ENCODE results near the gene ELF2. TPM values are rescaled to one million over a fixed set of nuclear protein-coding genes. Genes with fewer than 3 reads are reported as not detected.

ELF2 gene
- polyA plus RNA-seq, 1 donor from 2014 or later, result 105 TPM

DNA sequence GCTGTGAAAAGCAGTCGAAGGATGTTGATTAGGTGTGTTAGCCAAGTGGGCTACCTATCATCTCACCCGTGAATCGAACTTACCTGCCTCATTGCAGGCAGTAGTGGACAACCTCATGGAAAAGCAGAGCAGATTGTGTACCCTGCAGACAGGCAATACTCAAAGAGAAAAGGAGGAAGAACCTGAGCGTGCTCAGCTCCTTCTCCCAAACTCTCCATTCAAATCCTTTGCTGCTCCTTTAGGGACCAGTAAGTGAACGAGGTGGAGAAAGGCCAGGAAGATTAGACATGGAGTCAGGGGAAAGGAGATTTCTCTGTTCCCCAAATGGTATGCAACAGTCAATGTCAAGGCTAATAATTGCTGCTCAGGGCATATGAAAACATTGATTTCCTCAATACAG is 45.2 kb upstream of the ELF2 start:
- no peaks in the 10 kb centered on the region for H3K36me3 ChIP-seq (ENCODE audit: insufficient read depth, low read length)
- H3K27ac ChIP-seq (ENCODE audit: low read length), result no peak overlapping the region
- no peak overlapping the region for H3K4me3 ChIP-seq (ENCODE audit: low read length)
- H3F3A ChIP-seq (ENCODE audit: insufficient read depth, low read length, poor library complexity, severe bottlenecking), result no peaks in the 10 kb centered on the region
- no peak overlapping the region for H2AFZ ChIP-seq (ENCODE audit: low read depth, low read length)
- TF ChIP-seq MXI1 (conservative IDR thresholded peaks at IDR 0.05; ENCODE audit: poor library complexity, severe bottlenecking), result no peak
- TF ChIP-seq EP300 (conservative IDR thresholded peaks at IDR 0.05; ENCODE audit: poor library complexity, severe bottlenecking), result no peak
- TF ChIP-seq TAF1 (IDR thresholded peaks at IDR 0.05; ENCODE audit: low read depth), result no peak
- TF ChIP-seq, protein P1, sequence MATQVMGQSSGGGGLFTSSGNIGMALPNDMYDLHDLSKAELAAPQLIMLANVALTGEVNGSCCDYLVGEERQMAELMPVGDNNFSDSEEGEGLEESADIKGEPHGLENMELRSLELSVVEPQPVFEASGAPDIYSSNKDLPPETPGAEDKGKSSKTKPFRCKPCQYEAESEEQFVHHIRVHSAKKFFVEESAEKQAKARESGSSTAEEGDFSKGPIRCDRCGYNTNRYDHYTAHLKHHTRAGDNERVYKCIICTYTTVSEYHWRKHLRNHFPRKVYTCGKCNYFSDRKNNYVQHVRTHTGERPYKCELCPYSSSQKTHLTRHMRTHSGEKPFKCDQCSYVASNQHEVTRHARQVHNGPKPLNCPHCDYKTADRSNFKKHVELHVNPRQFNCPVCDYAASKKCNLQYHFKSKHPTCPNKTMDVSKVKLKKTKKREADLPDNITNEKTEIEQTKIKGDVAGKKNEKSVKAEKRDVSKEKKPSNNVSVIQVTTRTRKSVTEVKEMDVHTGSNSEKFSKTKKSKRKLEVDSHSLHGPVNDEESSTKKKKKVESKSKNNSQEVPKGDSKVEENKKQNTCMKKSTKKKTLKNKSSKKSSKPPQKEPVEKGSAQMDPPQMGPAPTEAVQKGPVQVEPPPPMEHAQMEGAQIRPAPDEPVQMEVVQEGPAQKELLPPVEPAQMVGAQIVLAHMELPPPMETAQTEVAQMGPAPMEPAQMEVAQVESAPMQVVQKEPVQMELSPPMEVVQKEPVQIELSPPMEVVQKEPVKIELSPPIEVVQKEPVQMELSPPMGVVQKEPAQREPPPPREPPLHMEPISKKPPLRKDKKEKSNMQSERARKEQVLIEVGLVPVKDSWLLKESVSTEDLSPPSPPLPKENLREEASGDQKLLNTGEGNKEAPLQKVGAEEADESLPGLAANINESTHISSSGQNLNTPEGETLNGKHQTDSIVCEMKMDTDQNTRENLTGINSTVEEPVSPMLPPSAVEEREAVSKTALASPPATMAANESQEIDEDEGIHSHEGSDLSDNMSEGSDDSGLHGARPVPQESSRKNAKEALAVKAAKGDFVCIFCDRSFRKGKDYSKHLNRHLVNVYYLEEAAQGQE (IDR thresholded peaks at IDR 0.05; ENCODE audit: borderline replicate concordance), result no peak
- TF ChIP-seq, protein P2, sequence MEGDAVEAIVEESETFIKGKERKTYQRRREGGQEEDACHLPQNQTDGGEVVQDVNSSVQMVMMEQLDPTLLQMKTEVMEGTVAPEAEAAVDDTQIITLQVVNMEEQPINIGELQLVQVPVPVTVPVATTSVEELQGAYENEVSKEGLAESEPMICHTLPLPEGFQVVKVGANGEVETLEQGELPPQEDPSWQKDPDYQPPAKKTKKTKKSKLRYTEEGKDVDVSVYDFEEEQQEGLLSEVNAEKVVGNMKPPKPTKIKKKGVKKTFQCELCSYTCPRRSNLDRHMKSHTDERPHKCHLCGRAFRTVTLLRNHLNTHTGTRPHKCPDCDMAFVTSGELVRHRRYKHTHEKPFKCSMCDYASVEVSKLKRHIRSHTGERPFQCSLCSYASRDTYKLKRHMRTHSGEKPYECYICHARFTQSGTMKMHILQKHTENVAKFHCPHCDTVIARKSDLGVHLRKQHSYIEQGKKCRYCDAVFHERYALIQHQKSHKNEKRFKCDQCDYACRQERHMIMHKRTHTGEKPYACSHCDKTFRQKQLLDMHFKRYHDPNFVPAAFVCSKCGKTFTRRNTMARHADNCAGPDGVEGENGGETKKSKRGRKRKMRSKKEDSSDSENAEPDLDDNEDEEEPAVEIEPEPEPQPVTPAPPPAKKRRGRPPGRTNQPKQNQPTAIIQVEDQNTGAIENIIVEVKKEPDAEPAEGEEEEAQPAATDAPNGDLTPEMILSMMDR (IDR thresholded peaks at IDR 0.05; ENCODE audit: poor library complexity, severe bottlenecking), result no peak
- no peak for TF ChIP-seq RAD21 (conservative IDR thresholded peaks at IDR 0.05)
- TF ChIP-seq EZH2 (IDR thresholded peaks at IDR 0.05; ENCODE audit: borderline replicate concordance, insufficient read depth, low read length, poor library complexity, severe bottlenecking), result no peak
- no peak for TF ChIP-seq POLR2AphosphoS5 (IDR thresholded peaks at IDR 0.05)
- no peaks in the 10 kb centered on the region for H3K9me3 ChIP-seq (ENCODE audit: low read length)
- H3K9me2 ChIP-seq (ENCODE audit: insufficient read depth, low read length), result no peaks in the 10 kb centered on the region
- no peaks in the 10 kb centered on the region for H3K27me3 ChIP-seq (ENCODE audit: insufficient read depth, low read depth, low read length)
- H3K79me2 ChIP-seq (replicated peaks; ENCODE audit: insufficient read depth, low read length), result no peaks in the 10 kb centered on the region
- H3K9ac ChIP-seq (ENCODE audit: low read length), result no peak overlapping the region
- no peak overlapping the region for H3K4me2 ChIP-seq (ENCODE audit: low read length)
- H4K20me1 ChIP-seq (ENCODE audit: insufficient read depth), result no peaks in the 10 kb centered on the region

DNA sequence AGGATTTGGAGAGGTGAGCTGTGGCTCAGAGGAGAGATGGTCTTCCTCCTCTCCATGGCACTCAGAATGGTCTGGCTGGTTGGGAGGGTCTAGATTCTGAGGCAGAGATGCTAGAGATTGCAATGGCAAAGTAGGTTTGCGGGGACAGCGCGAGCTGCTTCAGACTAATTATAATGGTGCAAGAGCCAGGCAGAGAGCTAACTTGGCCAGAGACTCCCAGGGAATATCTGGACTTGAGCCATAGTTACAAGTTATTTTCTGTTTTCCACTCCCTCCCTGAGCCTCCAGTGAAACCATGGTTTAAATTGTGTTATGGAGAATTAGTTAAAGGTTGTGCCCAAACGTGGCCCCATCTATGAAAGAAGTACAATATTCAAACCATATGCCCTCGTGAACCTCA is 44.7 kb upstream of the ELF2 start:
- Histone ChIP-seq H3K27ac (ENCODE audit: low read length) (no peak overlapping the region), H3F3A (ENCODE audit: insufficient read depth, low read length, poor library complexity, severe bottlenecking) (no peaks in the 10 kb centered on the region), H3K9me2 (ENCODE audit: insufficient read depth, low read length) (no peaks in the 10 kb centered on the region), H3K4me3 (ENCODE audit: low read length) (no peak overlapping the region), H2AFZ (ENCODE audit: low read depth, low read length) (no peak overlapping the region), H4K20me1 (ENCODE audit: insufficient read depth) (no peaks in the 10 kb centered on the region), H3K9ac (ENCODE audit: low read length) (no peak overlapping the region), H3K9me3 (ENCODE audit: low read length) (no peaks in the 10 kb centered on the region), H3K36me3 (ENCODE audit: insufficient read depth, low read length) (no peaks in the 10 kb centered on the region), H3K4me2 (ENCODE audit: low read length) (no peak overlapping the region), H3K79me2 (replicated peaks; ENCODE audit: insufficient read depth, low read length) (no peaks in the 10 kb centered on the region), H3K27me3 (ENCODE audit: insufficient read depth, low read depth, low read length) (no peaks in the 10 kb centered on the region)
- no peak for TF ChIP-seq SMC3 (conservative IDR thresholded peaks at IDR 0.05; ENCODE audit: poor library complexity)
- no peak for TF ChIP-seq MXI1 (conservative IDR thresholded peaks at IDR 0.05; ENCODE audit: poor library complexity, severe bottlenecking)
- no peak for TF ChIP-seq EP300 (conservative IDR thresholded peaks at IDR 0.05; ENCODE audit: poor library complexity, severe bottlenecking)
- TF ChIP-seq POLR2AphosphoS5 (IDR thresholded peaks at IDR 0.05), result no peak
- TF ChIP-seq, protein P2 (IDR thresholded peaks at IDR 0.05; ENCODE audit: poor library complexity, severe bottlenecking), result no peak
- TF ChIP-seq RAD21 (conservative IDR thresholded peaks at IDR 0.05), result no peak
- TF ChIP-seq EZH2 (IDR thresholded peaks at IDR 0.05; ENCODE audit: borderline replicate concordance, insufficient read depth, low read length, poor library complexity, severe bottlenecking), result no peak
- TF ChIP-seq TAF1 (IDR thresholded peaks at IDR 0.05; ENCODE audit: low read depth), result no peak
- TF ChIP-seq, protein P1 (IDR thresholded peaks at IDR 0.05; ENCODE audit: borderline replicate concordance), result no peak

Data from neural cell (in vitro differentiated cells).